Keratinocyte (primary cell): ENCODE results near the gene ZNF710. TPM values are rescaled to one million over a fixed set of nuclear protein-coding genes. Genes with fewer than 3 reads are reported as not detected.

ENCODE experiments used
- DNase-seq: peaks from one replicate; pipeline ENCODE4 v3.0.0-alpha.2; 2011; ENCODE audit warnings: low read depth, missing footprints, low spot score
- FAIRE-seq: peaks from 2 replicates; lab custom pipeline; 2011; peaks lifted over from hg19 to GRCh38; lab: Jason Lieb, UNC
- H2AFZ ChIP-seq: 2 replicates; pipeline ENCODE4 v1.6.0; 2012; ENCODE audit warnings: low read length, control low read depth, inconsistent platforms; ENCODE audit not compliant: control insufficient read depth
- H3K27ac ChIP-seq: 2 replicates; pipeline ENCODE4 v1.5.1; 2011; ENCODE audit warnings: low read length; ENCODE audit not compliant: control insufficient read depth, insufficient read depth
- H3K27me3 ChIP-seq: 3 replicates; pipeline ENCODE4 v1.6.0; 2011; ENCODE audit warnings: low read length; ENCODE audit not compliant: control insufficient read depth, insufficient read depth; ENCODE audit errors: extremely low read depth
- H3K36me3 ChIP-seq, 2 experiments: 2 replicates in 1 of 2; 3 replicates in 1 of 2; pipeline ENCODE4 v1.5.1; 2011; ENCODE audit warnings: low read length in 2 of 2, mild to moderate bottlenecking in 1 of 2; ENCODE audit not compliant: control insufficient read depth in 2 of 2, insufficient read depth in 2 of 2; ENCODE audit errors: extremely low read depth in 1 of 2
- H3K4me1 ChIP-seq: 3 replicates; pipeline ENCODE4 v1.5.1; 2011; ENCODE audit warnings: low read length; ENCODE audit not compliant: control insufficient read depth, insufficient read depth; ENCODE audit errors: extremely low read depth
- H3K4me2 ChIP-seq: 3 replicates; pipeline ENCODE4 v1.6.0; 2011; ENCODE audit warnings: low read depth, low read length; ENCODE audit not compliant: control insufficient read depth, insufficient read depth; ENCODE audit errors: extremely low read depth
- H3K4me3 ChIP-seq, 3 experiments: fragments of 200-600 bp in 1 of 3; sonication (generic) in 1 of 3; 2 replicates in 2 of 3; 3 replicates in 1 of 3; pipeline ENCODE4 v1.5.1; 2011 to 2016; ENCODE audit warnings: low read length in 3 of 3, mild to moderate bottlenecking in 3 of 3, control low read depth in 2 of 3, inconsistent platforms in 1 of 3, low read depth in 1 of 3, mixed read lengths in 1 of 3, mixed run types in 1 of 3, moderate library complexity in 1 of 3; ENCODE audit not compliant: control insufficient read depth in 2 of 3, insufficient read depth in 2 of 3; ENCODE audit errors: extremely low read depth in 1 of 3
- H3K79me2 ChIP-seq: 2 replicates; pipeline ENCODE4 v1.6.0; 2012; ENCODE audit warnings: low read length; ENCODE audit not compliant: control insufficient read depth, insufficient read depth
- H3K9ac ChIP-seq: 3 replicates; pipeline ENCODE4 v1.6.0; 2011; ENCODE audit warnings: low read length; ENCODE audit not compliant: control insufficient read depth, insufficient read depth; ENCODE audit errors: extremely low read depth
- H3K9me1 ChIP-seq: 3 replicates; pipeline ENCODE4 v1.6.0; 2011; ENCODE audit warnings: low read length; ENCODE audit not compliant: control insufficient read depth, insufficient read depth; ENCODE audit errors: extremely low read depth
- H3K9me3 ChIP-seq: 2 replicates; pipeline ENCODE4 v1.5.1; 2012; ENCODE audit warnings: low read depth, low read length; ENCODE audit not compliant: control insufficient read depth
- H4K20me1 ChIP-seq: 3 replicates; pipeline ENCODE4 v1.6.0; 2011; ENCODE audit warnings: low read length; ENCODE audit not compliant: control insufficient read depth, insufficient read depth; ENCODE audit errors: extremely low read depth
- EZH2 ChIP-seq: IDR thresholded peaks from one replicate; pipeline ENCODE4 v1.6.1; 2012; ENCODE audit warnings: inconsistent platforms, mild to moderate bottlenecking, low read length, moderate library complexity
- dilution Hi-C: fragments of 300-500 bp; cut with MboI; formaldehyde crosslinking; loops from one replicate; pipeline ENCODE4 v1.7.0; 2020; ENCODE audit warnings: low sequenced_read_pairs; ENCODE audit not compliant: extremely low pct_ligation_motif_present
- polyA plus RNA-seq, 5 experiments: library from polyadenylated mRNA; depleted of rRNA in 3 of 5; stranded (reverse) in 3 of 5; stranded (forward) in 1 of 5; unstranded in 1 of 5; fragments of >200 nt; gene quantifications; 1 replicate in 1 of 5; 2 replicates in 3 of 5; 3 replicates in 1 of 5; pipeline versions ENCODE4 v1.2.1 to v1.2.3, GENCODE V29; 2011 to 2012; ENCODE audit warnings: missing spikeins in 2 of 5, low read depth in 1 of 5, low replicate concordance in 1 of 5
- TF ChIP-seq, protein P1 (sequence below), 3 experiments: IDR thresholded peaks in 1 of 3; conservative IDR thresholded peaks in 1 of 3; optimal IDR thresholded peaks in 1 of 3; 2 replicates in 2 of 3; 3 replicates in 1 of 3; pipeline versions ENCODE3 to v1.5.1; 2011; ENCODE audit warnings: low read length in 3 of 3, mild to moderate bottlenecking in 3 of 3, moderate library complexity in 2 of 3, control low read depth in 1 of 3, inconsistent platforms in 1 of 3; ENCODE audit not compliant: insufficient read depth in 2 of 3; ENCODE audit errors: extremely low read depth in 1 of 3

Gene ZNF710
- polyA plus RNA-seq, 1 donor (not counting 4 experiments of a cell fraction or from before 2014, with no cell fraction given), result 4.5 TPM

DNA sequence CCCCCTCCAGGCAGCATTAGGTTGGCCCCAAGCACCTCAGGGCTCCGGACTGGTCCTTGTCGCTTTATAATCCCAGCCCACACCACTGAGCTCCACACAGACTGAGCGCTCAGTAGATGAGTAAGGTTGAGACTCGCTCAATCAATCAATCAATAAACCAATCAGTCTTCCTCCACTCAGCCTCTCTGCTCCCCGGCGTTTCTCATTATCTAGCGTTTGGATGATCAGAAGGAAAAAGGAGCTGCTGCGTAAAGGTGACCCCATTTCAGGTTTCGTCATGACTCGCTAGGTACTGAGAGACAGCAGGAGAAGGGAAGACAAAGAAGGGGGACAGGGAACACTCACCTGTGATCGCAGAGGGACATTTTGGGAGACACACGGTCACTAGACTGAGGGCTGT lies 41.2 kb downstream of the ZNF710 start:
- Histone ChIP-seq H3K9ac (no peak overlapping the region), H3K27ac (no peak overlapping the region), H2AFZ (no peak overlapping the region), H3K79me2 (peaks cover 18% of the 10 kb centered on the region), H3K27me3 (no peaks in the 10 kb centered on the region), H3K4me1 (peaks cover 31% of the 10 kb centered on the region), H4K20me1 (no peaks in the 10 kb centered on the region), H3K9me1 (peaks cover 4% of the 10 kb centered on the region), H3K4me3 (no peak overlapping the region), H3K36me3 (peaks cover 4 to 6% of the 10 kb centered on the region in 2 experiments), H3K4me2 (no peak overlapping the region), H3K9me3 (no peaks in the 10 kb centered on the region)
- TF ChIP-seq, protein P1, sequence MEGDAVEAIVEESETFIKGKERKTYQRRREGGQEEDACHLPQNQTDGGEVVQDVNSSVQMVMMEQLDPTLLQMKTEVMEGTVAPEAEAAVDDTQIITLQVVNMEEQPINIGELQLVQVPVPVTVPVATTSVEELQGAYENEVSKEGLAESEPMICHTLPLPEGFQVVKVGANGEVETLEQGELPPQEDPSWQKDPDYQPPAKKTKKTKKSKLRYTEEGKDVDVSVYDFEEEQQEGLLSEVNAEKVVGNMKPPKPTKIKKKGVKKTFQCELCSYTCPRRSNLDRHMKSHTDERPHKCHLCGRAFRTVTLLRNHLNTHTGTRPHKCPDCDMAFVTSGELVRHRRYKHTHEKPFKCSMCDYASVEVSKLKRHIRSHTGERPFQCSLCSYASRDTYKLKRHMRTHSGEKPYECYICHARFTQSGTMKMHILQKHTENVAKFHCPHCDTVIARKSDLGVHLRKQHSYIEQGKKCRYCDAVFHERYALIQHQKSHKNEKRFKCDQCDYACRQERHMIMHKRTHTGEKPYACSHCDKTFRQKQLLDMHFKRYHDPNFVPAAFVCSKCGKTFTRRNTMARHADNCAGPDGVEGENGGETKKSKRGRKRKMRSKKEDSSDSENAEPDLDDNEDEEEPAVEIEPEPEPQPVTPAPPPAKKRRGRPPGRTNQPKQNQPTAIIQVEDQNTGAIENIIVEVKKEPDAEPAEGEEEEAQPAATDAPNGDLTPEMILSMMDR (optimal IDR thresholded peaks at IDR 0.05 in 1 of 3, IDR thresholded peaks at IDR 0.05 in 1 of 3, conservative IDR thresholded peaks at IDR 0.05 in 1 of 3; ENCODE audit: extremely low read depth in 1 of 3, insufficient read depth in 2 of 3, low read length in 3 of 3), result no peak
- no peak for TF ChIP-seq EZH2
- FAIRE-seq (no peak), DNase-seq (no peak)
- dilution Hi-C loops, result no loop called here

DNA sequence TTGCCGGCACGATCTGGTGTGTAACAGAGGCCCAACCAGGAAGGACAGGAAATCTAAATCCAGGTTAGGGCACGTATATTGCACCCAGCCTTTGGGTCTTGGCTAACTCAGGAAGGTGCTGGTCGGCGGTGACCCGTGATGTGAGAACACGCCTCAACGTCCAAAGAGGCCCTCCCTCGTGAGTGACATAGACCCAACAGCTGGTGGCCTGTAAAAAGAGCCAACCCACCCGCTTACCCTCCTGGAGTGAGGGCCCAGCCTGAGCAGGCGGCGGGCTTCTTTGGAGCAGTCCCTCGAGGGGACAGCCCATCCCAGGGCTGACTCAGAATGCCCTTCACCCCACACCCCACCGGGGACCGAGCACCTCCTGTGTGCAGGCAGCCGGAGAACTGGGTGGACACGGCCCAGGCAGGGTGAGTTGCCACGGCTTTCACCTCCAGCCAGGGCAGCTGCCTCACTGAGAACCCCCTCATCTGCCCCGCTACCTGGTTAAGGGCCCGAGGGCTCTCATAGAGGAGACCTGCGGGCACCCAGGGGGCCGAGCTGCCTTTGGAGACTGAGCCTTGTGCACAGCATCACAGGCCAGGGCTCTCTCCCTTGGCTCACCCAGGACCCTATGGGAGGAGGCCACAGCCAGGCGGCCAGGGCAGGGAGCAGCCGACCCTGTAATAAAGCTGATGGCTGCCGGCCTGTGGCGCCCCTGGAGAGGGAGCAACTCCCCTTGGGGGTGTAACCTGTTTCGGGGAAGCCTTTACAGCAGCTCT lies 41.8 kb downstream of the ZNF710 start:
- no peak overlapping the region for H3K27ac ChIP-seq

More for the DNA sequence above, 41.8 kb downstream of the ZNF710 start:
- Histone ChIP-seq H4K20me1 (no peaks in the 10 kb centered on the region), H3K4me3 (no peak overlapping the region), H3K36me3 (peaks cover 4 to 6% of the 10 kb centered on the region in 2 experiments), H3K4me1 (peaks cover 31% of the 10 kb centered on the region), H3K4me2 (no peak overlapping the region), H3K27me3 (no peaks in the 10 kb centered on the region), H3K9me3 (no peaks in the 10 kb centered on the region), H2AFZ (no peak overlapping the region), H3K9me1 (peaks cover 4% of the 10 kb centered on the region), H3K9ac (no peak overlapping the region), H3K79me2 (peaks cover 13% of the 10 kb centered on the region)
- DNase-seq (no peak), FAIRE-seq (no peak)
- TF ChIP-seq EZH2, result no peak
- TF ChIP-seq, protein P1 (optimal IDR thresholded peaks at IDR 0.05 in 1 of 3, IDR thresholded peaks at IDR 0.05 in 1 of 3, conservative IDR thresholded peaks at IDR 0.05 in 1 of 3; ENCODE audit: extremely low read depth in 1 of 3, insufficient read depth in 2 of 3, low read length in 3 of 3), result no peak
- dilution Hi-C loops, result no loop called here
